NCI-H1048 (cell line): ENCODE results near the gene IFNW1.
"Not testable (repeated sequence)": the region's sequence is repeated elsewhere in the genome, so short reads cannot be mapped to it uniquely, and the experiment has no call there.

Source experiments
- DNase-seq: peaks from one replicate; lab custom pipeline; 2025; lab: John Stamatoyannopoulos, UW

IFNW1 gene

DNA sequence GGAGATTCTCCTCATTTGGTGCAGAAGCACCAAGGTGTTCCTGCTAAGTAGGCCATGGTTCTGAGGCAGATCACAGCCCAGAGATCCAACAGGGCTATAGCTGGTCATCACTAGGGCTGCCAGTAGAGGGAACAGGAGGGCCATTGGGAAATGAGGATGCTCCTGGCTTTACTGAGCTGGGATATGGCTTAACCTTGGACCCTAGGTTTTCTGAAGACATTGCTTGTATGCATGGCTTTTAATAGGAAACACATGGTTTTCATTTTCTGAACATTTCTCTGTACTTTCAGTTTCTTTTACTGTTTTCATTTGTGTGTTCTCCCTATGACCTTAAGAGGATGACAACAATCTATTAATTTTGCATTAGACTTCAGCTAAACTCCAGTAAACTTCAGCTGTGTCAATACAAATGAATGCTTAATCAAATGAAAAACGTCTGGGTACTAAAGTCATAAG lies at the start of gene IFNW1:
TSS of gene IFNW1 (minus strand) at position 406 of the 456 bp plus-strand sequence. CDS start at position 144, 262 bp downstream.
- DNase-seq: no peak

DNA sequence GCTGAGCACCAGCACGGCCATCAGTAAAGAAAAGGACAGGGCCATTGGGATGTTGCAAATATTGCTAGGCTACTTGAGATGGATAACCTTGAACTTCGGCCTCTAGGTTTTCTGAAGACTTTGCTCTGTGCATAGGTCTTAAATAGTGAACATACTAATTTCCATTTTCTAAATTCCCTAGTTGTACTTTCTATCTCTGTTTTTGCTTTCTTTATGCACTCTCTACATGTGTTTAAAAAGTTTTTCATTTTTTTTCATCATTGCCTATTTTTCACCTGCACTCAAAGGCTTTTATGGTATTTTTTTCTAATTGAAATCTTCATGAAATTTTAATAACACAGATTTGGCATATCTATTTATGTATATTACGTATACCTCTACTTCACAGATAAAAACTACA lies 45.9 kb upstream of the IFNW1 start, which contains the start of gene IFNA4:
TSS of gene IFNA4 (minus strand) at position 101 of the 400 bp plus-strand sequence. CDS start at position 45, 56 bp downstream.
- DNase-seq: not testable (repeated sequence)

DNA sequence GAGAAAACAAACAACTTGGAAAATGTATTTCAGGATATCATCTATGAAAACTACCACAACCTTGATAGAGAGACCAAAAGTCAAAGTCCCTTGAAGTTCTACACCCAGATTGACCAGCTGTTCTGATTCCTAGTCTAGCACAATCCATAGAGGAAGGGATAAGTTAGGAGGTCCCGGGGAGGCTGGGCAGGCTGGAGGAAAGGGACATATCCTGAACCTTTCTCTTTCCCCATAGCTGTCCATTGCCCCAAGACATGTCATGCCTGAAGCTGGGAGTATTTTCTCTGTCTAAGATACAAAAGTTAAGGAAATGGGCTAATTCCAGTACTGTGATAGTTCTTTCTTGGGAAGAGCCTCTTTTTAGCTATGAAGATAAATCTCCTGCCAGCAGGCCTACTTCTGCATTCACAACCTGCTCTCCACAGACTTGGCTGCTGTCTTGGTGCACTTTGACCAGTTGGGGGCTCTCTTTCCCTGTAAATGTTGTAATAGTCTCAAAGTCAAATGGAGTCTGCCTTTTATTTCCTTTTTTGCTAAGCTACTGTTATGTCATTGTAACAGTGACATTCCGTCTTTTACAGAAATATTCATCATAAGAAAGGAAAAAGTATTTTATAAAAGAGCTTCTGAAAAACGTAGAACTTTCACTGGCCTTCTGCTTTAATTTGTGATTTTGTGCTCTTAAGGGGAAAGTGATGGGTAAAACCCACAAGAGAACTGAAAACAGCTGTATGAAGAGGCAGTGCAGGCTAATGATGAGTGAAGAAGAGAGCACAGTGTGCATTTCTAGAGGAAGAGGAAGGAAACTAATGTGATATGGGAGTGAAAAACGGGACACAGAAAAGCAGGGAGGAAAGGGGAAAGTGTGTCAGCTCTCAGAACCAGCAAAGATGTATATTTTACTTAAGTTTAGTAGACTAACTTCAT lies 41.4 kb upstream of the IFNW1 start:
- not testable (repeated sequence) for DNase-seq

DNA sequence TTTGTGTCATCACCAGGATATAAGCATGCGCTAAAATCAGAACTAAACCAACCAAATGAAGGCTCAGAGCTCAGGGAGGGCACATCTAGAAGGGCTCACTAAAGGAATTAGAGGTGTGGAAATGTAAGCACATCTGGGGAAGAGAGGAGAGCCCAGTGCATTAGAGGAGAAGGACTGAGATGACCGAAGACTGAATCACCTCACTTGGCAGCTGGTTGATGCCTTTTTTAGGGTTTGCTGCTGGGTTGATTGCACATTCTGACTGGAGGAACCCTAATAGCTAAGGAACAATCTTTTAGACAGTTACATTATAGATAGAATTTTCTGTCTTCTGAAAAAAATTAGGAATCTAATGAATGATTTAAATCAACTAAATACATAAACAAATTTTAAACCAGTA lies 33.0 kb upstream of the IFNW1 start:
- no peak for DNase-seq

DNA sequence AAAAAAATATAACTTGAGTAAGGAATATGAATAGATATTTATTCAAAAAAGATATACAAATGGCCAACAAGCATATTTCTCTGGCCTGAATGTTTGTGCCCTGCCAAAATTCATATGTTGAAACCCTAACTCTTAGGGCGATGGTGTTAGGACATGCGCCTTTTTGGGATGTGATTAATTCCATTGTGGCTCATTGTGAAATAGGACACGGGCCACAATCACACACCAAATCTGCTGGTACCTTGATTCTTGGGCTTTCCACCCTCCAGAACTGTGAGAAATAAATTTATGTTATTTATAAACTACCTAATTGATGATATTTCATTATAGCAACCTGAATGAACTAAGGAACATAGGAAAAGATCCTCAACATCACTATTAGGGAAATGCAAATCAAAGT lies 30.5 kb upstream of the IFNW1 start:
- no peak for DNase-seq

DNA sequence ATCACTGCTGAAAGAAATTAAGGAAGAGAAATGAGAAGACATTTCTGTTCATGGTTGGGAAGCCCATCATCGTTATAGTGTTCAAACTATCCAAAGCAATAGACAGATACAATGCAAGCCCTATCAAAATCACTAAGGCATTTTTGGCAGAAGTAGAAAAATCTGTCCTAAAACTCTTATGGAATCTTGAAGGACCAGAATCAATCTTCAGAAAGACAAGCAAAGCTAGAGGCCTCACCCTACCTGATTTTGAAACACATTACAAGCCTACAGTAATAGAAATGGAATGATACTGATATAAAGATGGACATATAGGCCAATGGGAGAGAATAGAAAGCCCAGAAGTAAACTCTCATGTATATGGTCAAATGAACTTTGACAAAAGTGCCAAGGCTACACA lies 29.7 kb upstream of the IFNW1 start:
- DNase-seq: no peak

- DNase-seq: not testable (repeated sequence)
Observed at GRCh38 chr9:21166560-21166959, 24.9 kb upstream of the IFNW1 start, which contains the start of gene IFNA21. IFNA21 (minus strand) TSS chr9:21166660; CDS start chr9:21166612, 48 bp downstream.

- DNase-seq: no peak
Observed at GRCh38 chr9:21165516-21165915, 23.9 kb upstream of the IFNW1 start.

DNA sequence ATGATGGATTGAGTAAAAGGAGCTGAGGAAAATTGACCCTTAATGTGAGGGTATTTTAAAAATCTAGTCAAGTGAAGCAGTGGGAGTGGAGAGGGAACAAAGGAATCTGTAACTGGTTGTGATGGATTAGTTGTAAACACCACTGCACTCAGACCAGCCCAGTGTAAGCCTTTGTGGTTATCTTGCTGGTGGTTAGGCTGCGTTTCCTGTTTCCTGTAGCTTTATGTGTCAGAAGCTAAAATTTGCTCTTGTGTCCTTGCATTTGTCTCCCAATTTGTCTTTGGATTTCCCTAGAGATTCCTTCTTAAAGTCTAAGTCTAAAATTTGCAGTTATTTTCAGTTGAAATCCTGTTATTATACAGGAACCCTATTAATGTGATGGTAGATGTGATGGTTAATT lies 18.5 kb upstream of the IFNW1 start:
- no peak for DNase-seq

DNA sequence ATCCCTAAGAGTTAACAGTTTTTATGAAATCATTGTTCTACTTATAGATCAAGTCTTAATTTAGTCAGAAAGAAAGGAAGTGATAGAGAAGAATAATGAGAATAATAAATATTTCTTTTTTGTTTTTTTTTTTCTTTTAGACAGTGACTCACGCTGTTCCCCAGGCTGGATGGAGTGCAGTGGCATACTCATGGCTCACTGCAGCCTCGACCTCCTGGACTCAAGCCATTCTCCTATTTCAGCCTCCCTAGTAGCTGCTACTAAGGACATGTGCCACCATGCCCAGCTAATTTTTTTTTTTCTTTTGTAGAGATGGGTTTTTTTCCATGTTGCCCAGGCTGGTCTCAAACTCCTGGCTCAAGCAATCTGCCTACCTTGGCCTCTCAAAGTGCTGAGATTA lies 13.9 kb upstream of the IFNW1 start:
- DNase-seq: no peak

GRCh38 chr9:21154018-21154608 lies 12.5 kb upstream of the IFNW1 start:
- no peak for DNase-seq

DNA sequence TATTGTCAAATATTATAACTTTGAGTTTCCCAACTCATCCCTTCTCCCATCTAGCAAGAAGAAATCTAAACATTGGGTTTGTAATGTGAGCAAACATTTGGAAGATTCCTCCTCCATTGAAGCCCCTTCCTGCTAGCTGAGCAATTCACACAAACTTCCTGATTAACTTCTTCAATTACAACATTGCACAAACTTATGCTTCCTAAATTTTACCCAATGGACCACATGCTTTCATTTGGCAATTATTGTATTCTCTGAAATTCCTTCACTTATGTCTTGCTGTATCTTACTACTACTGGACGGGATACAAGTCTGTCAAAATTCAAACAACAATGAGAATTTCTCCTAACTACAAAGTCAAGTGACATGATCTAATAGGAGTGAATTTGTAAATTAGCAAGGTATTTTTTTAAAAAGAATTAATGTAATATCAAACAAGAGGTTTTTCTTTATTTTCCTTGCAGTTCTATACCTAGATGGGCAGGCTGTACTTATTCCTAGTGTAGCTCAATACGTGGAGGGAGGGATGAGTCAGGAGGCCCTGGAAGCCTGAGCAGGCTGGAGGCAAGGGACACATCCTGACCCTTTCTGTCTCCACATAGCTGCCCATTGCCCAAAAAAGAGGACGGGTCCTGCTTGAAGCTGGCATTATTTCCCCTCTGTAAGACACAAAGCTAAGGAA lies 11.8 kb upstream of the IFNW1 start:
- DNase-seq: no peak

GRCh38 chr9:21144603-21145002 lies 3.0 kb upstream of the IFNW1 start:
- no peak for DNase-seq

- DNase-seq: no peak
Observed at GRCh38 chr9:21137020-21137419, 4.6 kb downstream of the IFNW1 start.

DNA sequence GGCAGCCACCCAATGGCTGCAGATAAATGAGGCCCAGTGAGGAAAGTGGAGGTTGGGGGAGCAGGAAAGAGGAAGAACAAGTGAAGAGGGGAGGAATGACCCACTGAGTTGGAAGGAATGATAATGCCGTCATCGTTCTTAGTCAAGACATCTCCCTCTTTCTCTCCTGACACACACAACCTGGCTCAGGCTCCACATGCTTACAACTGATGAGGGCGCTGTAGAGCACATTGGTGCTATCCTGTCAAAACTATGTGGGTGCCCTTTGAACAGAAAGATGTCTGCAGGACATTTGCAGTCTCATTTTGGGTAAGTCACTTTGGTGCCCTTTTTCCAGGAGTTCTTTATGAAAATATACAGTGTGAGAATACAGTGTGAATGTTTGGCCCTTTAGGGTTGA lies 5.9 kb downstream of the IFNW1 start:
- no peak for DNase-seq

GRCh38 chr9:21128186-21128585 lies 13.4 kb downstream of the IFNW1 start:
- not testable (repeated sequence) for DNase-seq

DNA sequence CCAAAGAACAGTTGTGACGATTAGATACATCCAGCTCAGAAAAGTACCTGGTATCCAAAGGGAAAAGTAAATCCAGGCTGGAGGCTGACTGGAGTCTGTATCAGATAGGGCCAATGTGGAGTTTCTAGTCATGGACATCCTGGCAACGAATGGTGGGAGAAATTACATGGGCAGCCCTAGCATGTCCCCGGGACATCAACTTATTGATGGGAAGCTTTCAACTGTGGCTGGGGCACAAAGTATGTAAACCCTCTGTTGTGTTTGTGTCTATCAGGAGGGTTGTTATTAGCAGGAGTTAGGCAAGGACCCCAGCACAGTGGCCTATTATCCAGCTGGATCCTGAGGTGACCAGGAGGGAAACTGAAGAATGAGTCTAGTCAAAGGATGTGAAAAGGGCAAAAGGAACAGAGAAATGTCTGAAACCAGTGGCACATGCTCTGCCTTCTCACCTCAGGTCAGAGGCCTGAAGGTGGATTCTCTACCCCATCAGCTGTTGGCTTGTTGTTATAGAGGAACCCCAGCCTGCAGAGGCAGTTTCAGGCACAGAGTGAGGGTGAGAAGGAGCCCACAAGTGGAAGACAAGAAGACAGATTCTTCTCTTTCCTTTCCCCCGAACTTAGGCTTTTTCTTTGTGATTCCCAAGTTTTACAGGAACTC lies 19.9 kb downstream of the IFNW1 start:
- no peak for DNase-seq

GRCh38 chr9:21121079-21121478 lies 20.6 kb downstream of the IFNW1 start:
- no peak for DNase-seq

DNA sequence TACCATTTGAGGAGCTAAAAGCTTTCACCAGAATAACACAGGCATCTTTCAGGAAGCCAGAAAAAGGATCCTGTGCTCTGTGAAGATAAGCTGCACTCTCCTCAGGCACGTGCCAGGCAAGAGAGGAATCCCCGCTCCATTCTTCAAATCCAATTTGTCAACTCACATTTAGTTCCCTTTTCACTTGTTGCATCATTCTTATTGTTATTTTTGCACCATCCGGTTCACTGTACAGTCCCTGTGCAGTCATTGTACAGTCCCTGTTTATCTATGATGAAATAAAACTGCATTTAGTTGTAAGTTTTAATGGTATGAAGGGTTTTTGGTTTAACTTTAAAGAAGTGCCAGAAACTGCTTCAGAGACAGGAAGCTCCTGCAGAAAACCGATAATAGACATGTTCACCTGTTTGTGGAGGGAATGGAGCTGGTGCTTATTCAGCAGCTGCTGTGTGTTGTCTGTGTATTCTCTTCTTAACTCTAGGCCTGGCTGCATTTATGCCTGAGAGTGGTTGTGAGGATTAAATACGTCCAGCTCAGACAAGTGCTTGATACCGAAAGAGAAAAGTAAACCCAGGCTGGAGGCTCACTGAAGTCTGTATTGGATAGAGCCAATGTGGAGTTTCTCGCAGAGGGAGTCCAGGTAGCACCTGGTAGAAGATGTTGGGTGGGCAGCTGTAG lies 22.4 kb downstream of the IFNW1 start:
- DNase-seq: no peak

DNA sequence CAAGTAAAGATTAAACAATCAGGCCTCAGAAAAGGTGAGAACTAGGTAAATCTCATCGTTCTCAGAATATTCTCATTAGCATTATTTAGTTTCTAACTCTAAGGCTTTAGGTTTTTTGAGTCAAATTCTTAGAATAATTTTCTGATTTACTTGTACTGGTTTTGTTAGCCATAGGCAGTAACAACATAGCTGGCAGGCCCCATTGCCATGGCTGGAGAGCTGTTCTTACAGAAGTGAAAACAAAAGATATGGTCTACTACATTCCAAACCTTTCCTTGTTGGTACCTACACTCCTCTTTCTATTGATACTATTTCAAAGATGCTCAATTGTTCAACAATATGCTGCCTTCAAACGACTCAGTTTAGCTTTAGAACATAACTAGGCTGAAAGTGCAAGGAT lies 27.3 kb downstream of the IFNW1 start:
- no peak for DNase-seq
